NT2/D1 (cell line): ENCODE measurements around the gene MRGPRF.

ENCODE experiments used
- SUZ12 ChIP-seq: IDR thresholded peaks from 2 replicates; pipeline ENCODE4 v1.6.1; 2011; ENCODE audit not compliant: insufficient read length, insufficient read depth; ENCODE audit errors: extremely low read depth
- YY1 ChIP-seq: IDR thresholded peaks from 2 replicates; pipeline ENCODE4 v1.6.1; 2011; ENCODE audit not compliant: insufficient read length, insufficient read depth
- ZNF274 ChIP-seq: IDR thresholded peaks from 2 replicates; pipeline ENCODE4 v1.6.1; 2011; ENCODE audit warnings: mild to moderate bottlenecking, low read depth, low read length

GRCh38 chr11:68974421-68975194 lies 38.4 kb downstream of the MRGPRF start:
- TF ChIP-seq YY1 (no peak), ZNF274 (no peak), SUZ12 (no peak)
